HUES48 (cell line): ENCODE data around the gene MACROD2.
"Not testable (repeated sequence)": the region's sequence is repeated elsewhere in the genome, so short reads cannot be mapped to it uniquely, and the experiment has no call there.

ENCODE experiments used
- H3K27ac ChIP-seq: one replicate; pipeline ENCODE4 v1.7.0; 2013; ENCODE audit warnings: low read depth, low read length, inconsistent platforms
- H3K27me3 ChIP-seq: 2 replicates; pipeline ENCODE4 v1.6.1; 2013; ENCODE audit warnings: mild to moderate bottlenecking, low read length; ENCODE audit not compliant: control insufficient read depth, insufficient read depth
- H3K36me3 ChIP-seq: 2 replicates; pipeline ENCODE4 v1.6.1; 2013; ENCODE audit warnings: low read length; ENCODE audit not compliant: control insufficient read depth, insufficient read depth
- H3K4me1 ChIP-seq: 2 replicates; pipeline ENCODE4 v1.6.1; 2013; ENCODE audit warnings: mild to moderate bottlenecking, low read length; ENCODE audit not compliant: control insufficient read depth, insufficient read depth
- H3K4me3 ChIP-seq: 2 replicates; pipeline ENCODE4 v1.5.1; 2013; ENCODE audit warnings: mild to moderate bottlenecking, low read depth, low read length
- H3K9ac ChIP-seq: 2 replicates; pipeline ENCODE4 v1.6.1; 2013; ENCODE audit warnings: mild to moderate bottlenecking, low read depth, low read length, moderate library complexity
- H3K9me3 ChIP-seq: 2 replicates; pipeline ENCODE4 v1.6.1; 2013; ENCODE audit warnings: low read length; ENCODE audit not compliant: control insufficient read depth, insufficient read depth

MACROD2 gene

GRCh38 chr20:14982324-14982723 lies 987.0 kb downstream of the MACROD2 start:
- peaks cover 14% of the 10 kb centered on the region; the same call in 1 of the 2 replicates for H3K9me3 ChIP-seq
- H3K36me3 ChIP-seq, H3K27ac ChIP-seq, H3K9ac ChIP-seq, H3K4me3 ChIP-seq, H3K27me3 ChIP-seq, H3K4me1 ChIP-seq: not testable (repeated sequence)

DNA sequence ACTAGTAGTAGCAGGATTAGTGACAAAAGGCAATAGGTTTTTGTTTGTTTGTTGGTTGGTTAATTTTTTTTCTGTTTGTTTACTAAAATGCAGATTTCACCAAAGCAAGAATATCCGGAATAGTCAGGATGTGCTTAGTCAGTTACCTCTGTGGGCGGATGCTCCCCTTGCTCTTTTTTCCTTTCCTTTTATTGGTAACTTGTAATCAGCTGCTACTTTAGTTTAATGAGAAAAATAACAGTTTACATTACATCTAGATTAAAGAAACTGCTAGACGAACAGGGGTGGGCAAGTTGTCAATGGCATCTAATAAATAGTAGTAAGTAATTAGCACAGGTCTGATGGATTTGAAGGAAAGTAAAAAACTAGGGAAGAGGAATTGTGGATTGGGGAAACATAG lies 989.0 kb downstream of the MACROD2 start:
- no peak overlapping the region for H3K9ac ChIP-seq
- H3K36me3 ChIP-seq: no peaks in the 10 kb centered on the region
- no peaks in the 10 kb centered on the region for H3K4me1 ChIP-seq
- H3K9me3 ChIP-seq: peaks cover 14% of the 10 kb centered on the region; the same call in 1 of the 2 replicates
- no peak overlapping the region for H3K4me3 ChIP-seq
- H3K27ac ChIP-seq: no peak overlapping the region
- H3K27me3 ChIP-seq: no peaks in the 10 kb centered on the region

GRCh38 chr20:14984768-14985622 lies 989.7 kb downstream of the MACROD2 start:
- H3K4me1 ChIP-seq: no peaks in the 10 kb centered on the region
- no peaks in the 10 kb centered on the region for H3K36me3 ChIP-seq
- H3K4me3 ChIP-seq: no peak overlapping the region
- H3K9me3 ChIP-seq: peaks cover 14% of the 10 kb centered on the region; the same call in 1 of the 2 replicates
- no peak overlapping the region for H3K9ac ChIP-seq
- no peaks in the 10 kb centered on the region for H3K27me3 ChIP-seq
- peak overlapping the region; percentile 9 for H3K27ac ChIP-seq

- Histone ChIP-seq H3K27ac (peak overlapping the region; percentile 35), H3K9ac (no peak overlapping the region), H3K27me3 (no peaks in the 10 kb centered on the region), H3K36me3 (no peaks in the 10 kb centered on the region), H3K4me1 (no peaks in the 10 kb centered on the region), H3K9me3 (peaks cover 14% of the 10 kb centered on the region; the same call in 1 of the 2 replicates), H3K4me3 (no peak overlapping the region)
Observed at GRCh38 chr20:14986026-14986655, 990.8 kb downstream of the MACROD2 start.

DNA sequence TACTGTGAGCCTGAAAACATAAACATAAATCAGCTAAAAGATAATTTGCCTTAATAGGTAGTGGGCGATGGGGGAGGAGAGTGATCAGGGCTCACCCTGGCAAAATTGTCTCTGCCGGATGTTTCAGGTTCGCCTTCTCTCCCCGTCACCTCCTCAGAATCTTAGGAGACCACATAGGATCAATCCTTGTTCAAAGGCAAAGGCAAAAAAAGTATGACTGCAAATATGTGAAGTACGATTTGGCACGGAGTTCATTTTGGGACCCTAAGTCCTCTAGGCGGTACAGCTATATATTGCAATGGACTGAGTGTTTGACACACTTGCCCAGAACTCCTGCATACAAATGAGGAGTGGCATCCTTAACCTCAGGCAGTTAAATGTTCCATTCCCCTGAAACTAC lies 991.3 kb downstream of the MACROD2 start:
- peak overlapping the region; percentile 5 for H3K27ac ChIP-seq

DNA sequence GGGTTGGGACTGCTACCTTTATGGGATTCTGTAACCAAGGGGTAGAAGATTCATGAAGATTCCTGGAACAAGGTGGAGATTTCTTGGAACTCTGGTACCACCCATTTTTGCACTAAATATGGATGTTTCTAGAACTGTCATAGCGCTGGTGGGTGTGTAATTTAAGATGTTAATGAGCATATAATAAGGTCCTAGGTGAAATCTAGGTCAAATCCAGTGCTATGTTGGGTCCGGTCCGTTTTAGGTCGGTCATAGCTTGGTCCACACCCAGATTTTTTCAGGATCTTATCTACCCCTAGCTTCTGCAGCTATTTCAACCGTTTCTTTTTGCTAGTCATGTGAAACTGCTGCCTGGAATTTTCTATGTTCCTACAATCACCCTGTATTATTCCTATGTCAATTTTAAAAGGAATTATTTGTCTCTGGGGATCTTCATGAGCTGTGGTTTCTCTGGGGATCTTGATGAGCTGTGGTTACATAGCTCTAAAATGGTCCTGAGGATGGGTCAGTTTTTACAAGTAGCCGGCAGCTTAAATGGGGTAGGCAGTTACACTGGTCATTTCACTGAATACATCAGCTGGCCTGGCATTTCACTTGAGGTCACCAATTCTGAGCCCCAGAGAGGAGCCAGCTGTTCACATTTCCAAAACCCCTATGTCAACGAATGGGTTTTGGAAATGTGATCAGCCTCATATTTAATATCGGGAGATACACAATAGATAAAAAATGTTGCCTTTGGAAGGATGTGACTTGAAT lies 994.4 kb downstream of the MACROD2 start:
- Histone ChIP-seq H3K4me3 (no peak overlapping the region), H3K36me3 (no peaks in the 10 kb centered on the region), H3K27ac (no peak overlapping the region), H3K9me3 (no peaks in the 10 kb centered on the region), H3K27me3 (no peaks in the 10 kb centered on the region), H3K4me1 (no peaks in the 10 kb centered on the region), H3K9ac (no peak overlapping the region)

More for the DNA sequence above, 991.3 kb downstream of the MACROD2 start:
- Histone ChIP-seq H3K9me3 (peaks cover 13% of the 10 kb centered on the region; the same call in 1 of the 2 replicates), H3K4me3 (no peak overlapping the region), H3K36me3 (no peaks in the 10 kb centered on the region), H3K9ac (no peak overlapping the region), H3K4me1 (no peaks in the 10 kb centered on the region), H3K27me3 (no peaks in the 10 kb centered on the region)

GRCh38 chr20:14991023-14991422 lies 995.7 kb downstream of the MACROD2 start:
- no peak overlapping the region for H3K9ac ChIP-seq
- H3K4me1 ChIP-seq: no peaks in the 10 kb centered on the region
- no peaks in the 10 kb centered on the region for H3K36me3 ChIP-seq
- no peak overlapping the region for H3K27ac ChIP-seq
- H3K27me3 ChIP-seq: no peaks in the 10 kb centered on the region
- H3K9me3 ChIP-seq: no peaks in the 10 kb centered on the region
- H3K4me3 ChIP-seq: no peak overlapping the region

- no peak overlapping the region for H3K4me3 ChIP-seq
- no peaks in the 10 kb centered on the region for H3K4me1 ChIP-seq
- no peak overlapping the region for H3K9ac ChIP-seq
- no peak overlapping the region for H3K27ac ChIP-seq
- no peaks in the 10 kb centered on the region for H3K36me3 ChIP-seq
- H3K9me3 ChIP-seq: no peaks in the 10 kb centered on the region
- H3K27me3 ChIP-seq: no peaks in the 10 kb centered on the region
Observed at GRCh38 chr20:14992153-14992552, 996.8 kb downstream of the MACROD2 start.

DNA sequence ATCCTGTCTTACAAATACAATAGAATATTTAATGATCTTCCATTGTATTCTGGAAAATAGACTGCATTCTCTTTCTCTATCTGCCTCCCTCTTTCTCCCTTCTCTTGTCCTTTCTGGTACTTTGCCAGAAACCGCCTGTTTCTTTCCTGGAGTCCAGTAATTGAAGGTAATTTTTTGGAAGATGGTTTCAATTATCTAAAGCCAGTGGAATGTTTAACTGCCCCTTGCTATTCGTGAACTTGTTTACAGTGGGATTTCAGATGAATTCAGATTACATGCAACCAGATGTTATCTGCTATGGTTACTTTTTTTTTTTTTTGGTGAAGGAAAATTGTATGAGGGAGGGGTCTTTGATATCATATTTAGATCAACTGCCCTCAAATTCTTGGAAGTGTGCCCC lies 997.6 kb downstream of the MACROD2 start:
- no peak overlapping the region for H3K27ac ChIP-seq

GRCh38 chr20:14996883-14997672 lies 1001.8 kb downstream of the MACROD2 start:
- Histone ChIP-seq H3K9me3 (peaks cover 5% of the 10 kb centered on the region; the same call in 1 of the 2 replicates), H3K27me3 (no peaks in the 10 kb centered on the region), H3K9ac (no peak overlapping the region), H3K36me3 (no peaks in the 10 kb centered on the region), H3K4me1 (no peaks in the 10 kb centered on the region), H3K27ac (no peak overlapping the region), H3K4me3 (no peak overlapping the region)

More for the DNA sequence above, 997.6 kb downstream of the MACROD2 start:
- Histone ChIP-seq H3K36me3 (no peaks in the 10 kb centered on the region), H3K27me3 (no peaks in the 10 kb centered on the region), H3K4me1 (no peaks in the 10 kb centered on the region), H3K9ac (no peak overlapping the region), H3K9me3 (peaks cover 3% of the 10 kb centered on the region; the same call in 1 of the 2 replicates), H3K4me3 (no peak overlapping the region)
